Activated CD8-positive, alpha-beta memory T cell treated with anti-CD3 and anti-CD28 coated beads, Interleukin-2, amount 50 U/mL, for 24 hours (primary cell): Measurements from ENCODE around the gene MAPKAP1.

Source experiments
- DNase-seq: peaks from one replicate; pipeline ENCODE4 v3.0.0-alpha.2; 2020; ENCODE audit errors: extremely low read depth

MAPKAP1 gene

DNA sequence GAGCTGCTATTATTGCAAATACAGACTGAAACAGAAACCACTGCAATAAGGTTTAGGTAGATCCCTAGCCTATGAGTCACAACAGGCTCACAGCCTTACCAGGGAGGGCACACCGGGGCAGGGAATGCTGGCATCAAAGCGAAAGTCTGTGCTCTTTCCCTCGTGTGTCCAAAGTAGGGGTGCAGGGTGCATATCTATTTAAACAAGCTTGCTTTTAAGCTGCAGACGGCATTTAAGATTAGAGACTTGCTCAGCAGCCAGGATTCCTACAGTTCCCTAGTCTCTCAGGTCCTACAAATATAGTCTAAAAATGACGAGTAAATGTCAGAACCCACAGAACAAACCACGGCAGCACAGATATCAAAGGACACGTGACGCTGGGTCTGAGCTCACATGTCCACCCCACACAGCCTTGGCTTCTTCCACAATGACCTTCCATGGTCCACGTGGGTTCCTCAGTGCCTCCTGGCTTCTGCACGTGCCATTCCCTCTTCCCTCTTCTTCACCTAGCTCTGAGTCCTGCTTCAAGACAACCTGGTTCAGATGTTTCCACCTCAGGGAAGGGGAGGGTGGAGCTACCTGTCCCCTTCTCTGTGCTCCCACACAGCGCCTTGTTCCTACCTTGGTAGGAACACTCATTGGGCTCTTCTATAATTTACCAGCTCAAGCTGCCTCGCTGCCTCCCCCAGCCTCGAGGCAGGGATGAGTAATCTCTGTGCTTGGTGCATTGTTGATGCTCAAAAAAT lies 193.2 kb downstream of the MAPKAP1 start:
- DNase-seq: no peak

DNA sequence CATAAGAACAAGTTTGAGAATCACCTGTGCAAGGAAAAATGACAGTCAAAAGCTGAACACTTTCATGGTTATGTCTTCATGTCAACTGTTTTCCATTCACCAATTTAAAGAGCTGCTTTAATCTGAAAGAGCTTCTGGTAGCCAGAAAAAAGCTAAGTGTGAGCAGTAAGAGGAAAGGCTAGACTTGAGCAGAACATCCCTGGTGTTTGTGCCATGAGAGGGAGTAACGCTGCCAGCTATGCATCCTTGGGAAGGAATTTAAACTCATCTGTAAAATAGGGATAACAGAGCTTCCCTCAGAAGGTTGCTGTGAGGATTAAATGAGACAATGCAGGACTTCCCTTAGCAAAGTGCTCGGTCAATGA lies 193.7 kb downstream of the MAPKAP1 start:
- no peak for DNase-seq

DNA sequence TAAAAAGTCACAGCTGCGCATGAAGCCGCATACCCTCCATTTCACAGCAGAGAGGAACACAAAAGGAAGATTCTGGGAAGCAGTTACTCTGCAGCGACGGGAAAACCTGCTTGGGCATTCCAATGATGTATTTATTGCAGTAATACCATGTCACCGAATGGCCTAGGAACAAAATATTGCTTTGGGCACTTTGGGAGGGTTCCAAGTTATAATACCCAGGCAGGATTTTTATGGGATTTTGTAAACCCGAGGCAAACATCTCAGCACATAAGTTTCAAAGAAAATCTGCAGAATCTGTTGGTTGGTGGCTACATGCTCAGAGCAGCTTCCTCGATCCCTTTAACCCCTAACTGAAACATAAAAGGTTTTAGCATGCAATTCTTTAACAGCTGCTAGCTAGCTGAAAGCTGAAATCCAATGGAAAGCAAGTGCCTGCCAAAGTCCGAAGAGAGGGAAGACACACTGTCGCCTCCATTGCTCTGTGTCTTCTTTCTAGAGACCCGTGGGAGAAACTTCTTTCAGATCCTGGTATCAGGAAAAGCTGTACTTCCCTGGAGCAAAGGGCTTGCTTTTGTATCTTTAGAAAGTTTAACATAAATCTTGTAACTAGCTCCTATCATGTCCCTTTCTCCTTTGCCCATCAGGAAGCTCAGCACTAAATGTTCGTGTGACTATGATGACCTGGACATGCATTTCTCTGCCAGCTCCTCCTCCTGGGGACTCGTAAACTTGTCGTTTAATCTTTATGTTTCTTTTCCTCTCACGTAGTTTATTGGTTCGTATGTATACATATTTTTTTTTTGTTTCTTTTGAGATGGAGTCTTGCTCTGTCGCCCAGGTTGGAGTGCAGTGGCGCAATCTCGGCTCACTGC lies 195.0 kb downstream of the MAPKAP1 start:
- DNase-seq: no peak

DNA sequence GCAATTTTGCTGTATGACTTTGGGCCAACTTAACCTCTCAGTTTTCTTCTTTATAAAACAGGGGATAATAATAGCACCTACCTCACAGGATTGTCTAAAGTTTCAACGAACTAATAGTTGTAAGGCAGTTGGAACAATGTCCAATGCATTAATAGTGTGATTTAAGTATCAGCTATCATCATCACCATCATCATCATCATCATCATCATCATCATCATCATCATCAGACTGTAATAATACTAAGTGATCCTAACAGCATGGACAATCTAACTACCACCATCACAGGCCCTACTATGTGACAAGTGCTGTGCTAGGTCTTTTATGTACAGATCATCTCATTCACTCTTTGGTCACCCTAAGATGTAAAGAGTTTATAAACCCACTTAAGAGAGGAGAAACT lies 196.0 kb downstream of the MAPKAP1 start:
- DNase-seq: no peak

DNA sequence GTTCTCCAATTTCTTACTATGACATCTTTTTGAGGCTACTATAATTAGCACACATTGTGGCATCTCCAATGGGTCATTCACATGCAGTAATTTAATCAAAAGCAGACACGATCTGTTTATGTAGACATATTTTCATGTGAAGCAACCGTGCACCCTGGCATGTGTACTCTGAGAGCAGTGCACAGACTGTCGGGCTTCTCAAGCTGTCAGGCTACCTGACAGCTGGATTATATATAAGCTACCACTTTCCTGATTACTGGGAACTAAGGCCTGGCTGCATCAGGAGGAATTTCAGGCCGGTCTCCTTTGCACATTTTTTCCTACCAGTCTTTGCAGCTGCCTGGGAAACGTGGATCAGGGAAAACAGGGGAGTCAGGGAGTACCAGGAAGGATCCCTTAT lies 197.5 kb downstream of the MAPKAP1 start:
- DNase-seq: no peak

DNA sequence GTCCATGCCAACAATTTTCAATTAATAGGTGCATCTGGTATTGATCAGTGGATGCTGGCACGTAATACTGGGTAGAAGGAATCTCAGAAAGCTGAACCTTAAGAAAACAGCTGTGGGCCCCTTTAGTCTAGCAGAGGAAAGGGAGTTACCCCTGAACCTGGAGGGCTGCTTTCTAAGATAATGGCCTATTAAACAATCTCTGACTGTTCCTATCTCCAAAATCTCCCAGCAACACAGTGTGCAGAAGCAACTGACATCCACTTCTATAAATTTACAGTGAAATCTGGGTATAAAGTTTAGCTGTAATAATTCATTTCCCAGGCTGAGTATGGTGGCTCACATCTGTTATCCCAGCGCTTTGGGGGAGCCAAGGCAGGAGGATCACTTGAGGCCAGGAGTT lies 198.8 kb downstream of the MAPKAP1 start:
- DNase-seq: no peak

DNA sequence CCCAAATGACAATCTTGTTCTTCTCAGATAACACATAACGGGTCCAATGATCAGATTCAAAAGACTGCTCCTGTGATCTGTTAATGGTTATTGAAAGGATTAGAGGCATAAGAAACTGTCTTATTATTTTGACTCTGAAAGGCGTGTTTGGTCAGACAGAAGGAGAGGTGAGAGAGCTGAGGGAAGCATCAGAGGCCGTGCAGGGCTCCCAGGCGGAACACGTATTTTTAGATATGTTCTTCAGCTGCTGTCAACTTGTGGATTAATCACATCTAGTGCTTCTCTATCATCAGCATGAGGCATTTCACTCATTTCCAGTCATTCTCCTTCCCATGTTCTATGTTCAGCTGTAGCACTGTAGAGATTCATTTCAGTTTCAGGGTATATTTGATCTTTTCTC lies 199.8 kb downstream of the MAPKAP1 start:
- no peak for DNase-seq

DNA sequence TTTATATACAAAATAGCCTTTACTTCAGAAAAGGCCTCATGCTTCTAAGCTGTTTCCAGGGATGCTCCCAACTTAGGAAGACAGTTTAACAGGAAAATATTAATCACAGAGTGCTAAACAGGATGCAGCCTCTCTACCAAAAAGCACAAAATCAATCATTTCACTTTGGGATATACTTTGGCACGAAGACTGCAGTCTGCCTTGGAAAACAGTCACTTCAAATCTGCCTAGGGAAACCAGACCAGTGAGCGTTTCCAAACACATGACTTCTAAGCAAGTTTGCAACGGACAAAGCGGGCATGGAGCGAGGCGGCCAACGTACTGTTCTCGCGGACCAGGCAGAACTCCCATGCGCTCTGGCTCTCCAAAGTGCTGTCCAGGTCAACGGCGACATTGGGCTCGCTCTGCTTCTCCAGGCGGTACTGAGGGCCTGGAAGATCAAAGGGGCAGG lies 201.0 kb downstream of the MAPKAP1 start:
- no peak for DNase-seq

DNA sequence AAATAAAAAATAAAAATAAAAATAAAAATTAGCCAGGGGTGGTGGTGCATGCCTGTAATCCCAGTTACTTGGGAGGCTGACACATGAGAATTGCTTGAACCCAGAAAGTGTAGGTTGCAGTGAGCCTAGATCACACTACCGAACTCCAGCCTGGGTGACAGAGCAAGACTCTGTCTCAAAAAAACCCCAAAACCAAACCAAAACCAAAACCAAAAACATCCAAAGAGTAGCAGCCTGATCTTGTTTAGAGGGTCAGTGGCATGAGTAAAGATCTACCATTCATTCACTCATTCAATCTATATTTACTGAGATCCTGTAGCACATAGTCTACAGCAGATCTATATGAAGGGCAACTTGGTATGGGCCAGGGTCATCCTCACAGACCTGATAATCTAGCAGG lies 202.4 kb downstream of the MAPKAP1 start:
- no peak for DNase-seq

DNA sequence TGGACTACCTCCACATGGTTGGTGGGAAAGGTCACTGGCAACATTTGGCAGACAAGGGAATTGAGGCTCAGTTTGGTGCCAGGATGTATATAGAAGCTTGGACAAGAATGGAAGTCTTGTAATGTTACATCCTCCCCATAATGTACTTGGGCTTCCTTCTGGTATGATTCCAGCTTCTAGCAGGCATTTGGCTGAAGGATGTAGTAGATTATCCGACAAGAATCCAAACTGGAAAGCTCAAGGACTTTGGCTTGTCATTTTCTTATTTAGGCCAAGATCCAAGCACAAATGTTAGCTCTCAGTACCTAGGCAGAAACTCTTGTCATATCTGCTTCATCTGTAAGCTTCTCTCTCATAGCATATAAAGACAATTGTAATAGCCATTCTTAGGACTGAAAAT lies 209.1 kb downstream of the MAPKAP1 start:
- DNase-seq: no peak

DNA sequence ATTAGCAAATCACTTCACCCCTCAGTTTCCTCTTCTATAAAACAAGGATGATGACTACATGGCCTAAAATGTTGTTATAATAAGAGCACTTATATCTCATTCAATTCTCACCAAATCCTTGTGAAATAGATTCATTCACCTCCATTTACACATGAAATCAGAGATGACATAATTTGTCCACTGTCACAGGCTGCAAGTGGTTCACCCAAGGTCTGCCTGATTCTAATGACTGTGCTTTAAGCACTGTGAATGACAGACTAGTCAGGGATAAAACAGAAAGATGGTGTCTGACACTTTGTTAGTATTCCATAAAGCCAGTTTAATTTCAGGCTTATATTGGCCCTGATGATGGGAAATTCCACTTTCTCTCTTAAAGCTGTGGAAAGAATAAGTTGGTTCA lies 209.5 kb downstream of the MAPKAP1 start:
- DNase-seq: no peak

DNA sequence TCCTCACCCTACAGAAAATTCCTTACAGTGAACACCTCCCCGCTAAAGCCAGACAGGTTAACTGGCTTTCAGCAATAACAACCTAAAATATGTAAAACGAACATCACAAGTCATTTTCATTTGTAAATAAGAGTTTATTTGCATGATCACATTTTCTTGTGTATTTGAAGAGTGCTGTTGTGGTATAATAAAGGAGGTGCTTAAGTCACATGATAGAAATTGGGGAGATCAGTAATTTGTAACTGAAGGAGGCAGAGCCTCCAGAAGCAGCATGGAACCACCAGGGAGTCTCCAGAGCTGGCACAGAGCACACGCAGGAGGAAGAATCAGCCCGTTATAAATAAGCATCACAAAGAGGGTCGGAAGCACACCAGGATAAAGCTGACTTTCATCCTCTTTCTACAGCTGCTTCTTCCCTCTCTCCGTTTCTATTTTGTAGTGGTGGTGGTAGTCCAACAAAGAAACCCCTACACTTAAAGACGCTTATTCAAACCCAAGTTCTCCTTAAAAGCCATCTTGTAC lies 210.6 kb downstream of the MAPKAP1 start:
- DNase-seq: no peak

DNA sequence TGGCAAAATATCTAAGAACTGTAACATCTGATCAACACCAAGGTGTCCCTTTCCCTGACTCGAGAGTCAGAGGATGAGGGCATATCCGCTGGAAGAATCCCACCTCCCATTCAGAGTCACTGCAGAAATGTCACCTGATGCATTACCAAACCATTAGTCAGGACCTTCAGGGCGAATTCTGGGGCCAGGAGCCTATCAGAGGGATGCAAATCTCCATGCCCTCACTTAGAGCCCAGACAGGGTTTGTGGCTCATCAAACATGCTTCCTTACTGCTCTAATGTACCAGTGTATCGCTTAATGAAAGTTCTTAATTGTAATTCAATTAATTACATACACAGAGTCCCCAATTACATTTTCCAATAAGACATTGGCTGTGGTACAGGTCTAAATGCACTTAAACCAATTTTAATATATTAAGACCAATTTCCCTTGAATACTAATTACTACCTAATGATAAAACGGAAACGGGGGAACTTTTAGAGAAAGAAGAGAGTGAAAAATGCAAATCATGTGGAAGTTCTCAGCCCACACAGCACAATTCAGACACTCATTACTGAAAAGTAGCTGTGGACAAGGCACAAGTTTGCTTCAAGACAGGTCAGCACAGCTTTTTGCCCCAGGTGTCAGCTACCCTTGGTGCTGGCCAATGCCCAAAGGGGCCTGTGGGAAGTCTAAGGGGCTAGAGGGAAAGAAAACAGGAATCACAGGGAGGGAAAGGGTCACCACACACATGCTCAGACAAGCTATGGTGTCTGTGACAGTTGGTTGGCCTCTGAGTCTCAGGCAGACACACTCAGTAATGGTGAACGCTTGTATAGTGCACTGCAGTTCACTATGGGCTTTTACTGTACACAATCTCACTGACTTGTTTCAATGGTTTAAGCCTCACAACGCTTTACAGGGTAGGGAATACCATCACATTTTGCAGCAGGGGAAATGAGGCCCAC lies 211.6 kb downstream of the MAPKAP1 start:
- DNase-seq: no peak

DNA sequence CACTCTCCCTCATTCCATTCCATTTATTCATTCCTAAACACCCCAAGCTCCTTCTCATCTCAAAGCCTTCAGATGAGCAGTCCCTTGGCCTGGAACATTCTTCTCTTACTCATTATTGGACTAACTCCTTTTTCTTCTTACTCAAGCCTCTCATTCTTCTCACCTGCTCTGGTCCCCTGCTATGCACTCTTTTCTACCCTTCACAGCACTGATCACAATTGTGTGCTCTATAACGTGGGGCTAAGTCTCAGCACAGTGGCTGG lies 212.4 kb downstream of the MAPKAP1 start:
- DNase-seq: no peak

DNA sequence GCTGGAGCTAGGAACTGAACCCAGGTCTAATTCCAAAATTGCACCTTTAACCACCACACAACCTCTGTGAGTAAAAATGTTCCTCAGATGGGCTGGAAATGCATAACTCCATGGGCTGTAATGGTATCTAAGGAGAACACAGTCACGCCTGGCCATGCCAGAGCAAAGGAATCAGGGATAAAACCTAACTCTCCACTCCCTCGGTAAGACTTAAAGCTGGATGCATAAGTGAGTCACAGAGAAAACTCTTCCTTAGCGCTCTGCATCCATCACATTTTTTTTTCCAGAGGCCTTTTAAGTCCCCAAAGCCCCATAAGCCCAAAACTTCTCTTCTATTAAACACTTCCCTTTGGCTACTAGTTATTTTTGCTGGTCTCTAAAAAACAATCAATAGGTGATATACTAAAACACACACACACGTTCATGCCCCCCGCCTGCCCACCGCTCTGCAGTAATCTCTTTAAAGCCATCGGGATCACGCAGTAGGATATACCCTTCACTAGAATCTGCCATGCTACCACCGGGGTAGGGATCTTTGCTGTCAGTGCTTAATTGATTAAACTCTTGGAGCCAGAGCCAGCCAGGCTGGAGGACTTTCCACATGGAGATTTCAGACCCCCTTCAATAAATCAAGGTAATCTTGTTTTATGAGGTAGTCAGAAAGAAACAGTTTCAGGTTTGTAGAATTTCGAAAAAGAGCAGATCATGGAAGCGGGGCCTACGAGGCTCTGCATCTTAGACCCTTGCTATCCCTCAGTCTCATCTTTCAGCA lies 212.9 kb downstream of the MAPKAP1 start:
- DNase-seq: no peak

DNA sequence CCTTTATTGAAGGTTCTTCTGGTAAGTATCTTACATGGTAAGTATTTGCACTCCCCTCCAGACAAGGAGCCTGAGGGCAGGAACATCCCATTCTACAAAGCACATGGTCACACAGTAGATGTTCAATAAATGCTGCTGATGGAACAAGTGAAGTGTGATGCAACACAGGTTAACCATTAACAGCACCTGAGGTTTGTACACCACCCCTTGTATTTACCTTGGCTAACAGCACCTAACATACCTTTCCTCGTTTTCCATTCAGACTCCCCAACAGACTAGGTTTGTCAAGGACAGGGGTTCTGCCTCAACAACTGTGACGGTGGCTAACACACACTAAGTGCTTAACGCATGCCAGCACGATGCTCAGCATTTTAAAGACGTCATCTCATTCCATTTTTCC lies 213.6 kb downstream of the MAPKAP1 start:
- no peak for DNase-seq

DNA sequence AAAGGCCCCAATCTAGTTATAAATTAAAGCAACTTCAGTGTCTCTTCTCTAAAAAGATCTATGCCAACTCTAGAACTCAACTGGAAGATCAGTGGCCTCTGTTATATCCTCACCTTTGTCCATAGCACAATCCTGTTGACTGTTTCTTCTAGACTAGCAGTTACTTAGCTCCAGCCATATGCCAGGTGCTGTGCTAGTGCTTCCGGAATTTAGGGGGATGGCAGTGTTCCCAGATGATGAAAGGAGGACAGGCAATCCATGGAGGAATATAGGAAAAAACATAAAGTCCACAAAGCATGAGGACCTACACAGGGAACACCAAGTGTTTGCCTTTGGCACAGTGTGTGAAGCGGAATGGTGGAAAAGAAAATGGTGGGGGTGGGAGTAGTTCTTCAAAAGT lies 214.3 kb downstream of the MAPKAP1 start:
- no peak for DNase-seq

DNA sequence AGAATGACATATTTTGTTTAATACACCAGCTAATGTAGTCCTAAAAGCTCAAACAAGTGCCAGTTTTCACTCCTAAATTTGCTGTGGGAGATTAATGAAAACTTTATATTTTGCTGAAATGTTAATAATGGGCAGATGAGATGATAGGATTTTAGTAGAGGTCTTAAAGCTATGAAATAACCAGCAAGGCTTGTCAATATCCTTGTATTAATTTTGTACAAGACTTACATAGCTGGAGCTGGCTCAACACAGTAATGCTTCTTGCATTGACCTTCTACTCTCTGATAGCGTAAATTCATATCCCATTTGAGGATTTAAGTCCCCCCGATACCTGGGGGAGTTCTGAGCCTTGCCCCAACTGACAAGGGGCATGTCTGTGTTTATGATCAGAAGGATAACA lies 219.2 kb downstream of the MAPKAP1 start:
- DNase-seq: no peak

DNA sequence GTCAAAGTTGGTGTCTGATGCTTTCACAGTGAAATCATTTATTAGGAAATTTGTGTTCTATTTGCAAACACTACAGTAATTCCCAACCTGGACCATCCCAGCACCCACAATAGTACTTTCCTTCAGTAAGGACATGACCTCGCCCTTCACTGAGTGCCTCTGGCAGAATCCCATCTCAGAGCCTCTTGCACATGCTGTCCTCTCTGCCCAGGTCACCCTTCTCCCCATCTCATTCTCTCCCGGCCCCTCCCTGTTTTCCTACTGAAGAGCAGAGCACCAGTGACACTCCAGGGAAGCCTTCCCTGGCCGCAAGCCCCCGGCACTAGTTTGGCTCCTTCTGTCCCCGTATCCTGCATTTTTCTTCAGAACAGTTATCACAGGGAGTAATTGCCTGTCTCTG lies 220.4 kb downstream of the MAPKAP1 start:
- DNase-seq: no peak

DNA sequence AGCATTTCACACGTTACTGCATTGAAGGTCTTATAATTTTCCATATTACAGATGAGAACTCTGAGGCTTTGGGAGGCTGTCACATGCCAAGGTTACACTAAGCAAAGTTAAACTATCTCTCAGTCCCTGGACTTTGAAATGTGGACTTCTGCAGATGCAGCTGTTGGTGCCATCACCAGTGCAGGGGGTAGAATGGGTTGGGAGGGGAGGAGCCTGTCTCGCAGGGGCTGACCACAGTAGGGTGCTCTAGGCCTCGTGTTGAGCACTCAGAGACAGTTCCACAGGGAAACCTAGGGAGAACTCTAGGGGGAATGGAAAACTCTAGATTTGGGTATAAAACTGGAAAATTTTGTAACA lies 220.9 kb downstream of the MAPKAP1 start:
- no peak for DNase-seq

DNA sequence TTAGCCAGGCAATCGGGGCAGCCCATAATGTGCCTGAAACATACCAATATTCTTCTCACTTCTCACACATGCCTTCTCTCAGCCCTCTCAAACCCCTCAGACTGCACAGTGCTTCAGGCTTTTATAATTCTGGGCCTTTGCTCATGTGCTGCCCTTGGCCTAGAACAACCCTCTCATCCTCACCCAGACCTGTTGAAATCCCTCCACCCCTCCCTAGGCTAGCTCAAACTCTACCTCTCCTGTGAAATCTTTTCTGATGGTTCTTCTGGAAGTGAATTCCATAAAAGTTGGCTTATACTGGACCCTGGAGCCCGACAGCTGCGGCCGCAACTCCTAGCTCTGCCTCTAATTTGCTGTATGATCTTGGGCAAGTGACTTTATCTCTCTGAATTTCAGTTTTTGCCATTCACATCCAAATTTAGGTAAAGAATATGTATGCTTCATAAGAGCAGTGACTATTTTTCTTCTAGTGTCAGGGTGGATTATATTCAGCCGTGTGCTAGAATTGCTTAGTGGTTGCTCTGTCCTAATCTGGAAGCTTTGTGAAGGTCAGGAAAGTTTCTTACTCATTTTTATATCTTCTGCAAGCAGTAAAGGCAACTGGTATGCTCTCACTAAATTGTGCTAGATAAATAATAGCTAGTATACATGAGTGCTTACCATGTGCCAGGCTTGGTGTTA lies 221.4 kb downstream of the MAPKAP1 start:
- DNase-seq: no peak
